HepG2 (cell line): ENCODE data around the gene ASB8. TPM values are rescaled to one million over a fixed set of nuclear protein-coding genes. Genes with fewer than 3 reads are reported as not detected.

Experiments
- ATAC-seq: fragments of 200-7000 bp; cut with Tn5 transposase; 3 replicates; pipeline ENCODE4 v1.9.1; 2020; ENCODE audit warnings: mild to moderate bottlenecking, moderate library complexity
- BruUV-seq: library from RNA; stranded (reverse); fragments of 400-500 nt; replicated peaks from 2 replicates; lab custom pipeline; 2021; lab: Mats Ljungman, UMichigan
- CTCF ChIA-PET: fragments of 300-600 bp; formaldehyde crosslinking; extraction: SDS; loops from one replicate; lab custom pipeline; 2021; ENCODE audit warnings: low total read pairs, inconsistent platforms, low intra/inter-chr PET ratio; lab: Yijun Ruan, JAX
- POLR2A ChIA-PET: fragments of 350-600 bp; sonication (Branson Sonifier 250); formaldehyde crosslinking; loops from one replicate; lab custom pipeline; 2020; ENCODE audit warnings: antibody characterized with exemption, inconsistent platforms; lab: Yijun Ruan, JAX
- DNase-seq: peaks from one replicate; pipeline ENCODE4 v3.0.0-alpha.2; 2015; ENCODE audit warnings: low spot score
- FAIRE-seq: peaks from 3 replicates; lab custom pipeline; 2011; peaks lifted over from hg19 to GRCh38; lab: Jason Lieb, UNC
- H2AFZ ChIP-seq: one replicate; pipeline ENCODE4 v1.6.1; 2011; ENCODE audit warnings: low read length, inconsistent platforms
- H3K27ac ChIP-seq: fragments of 300-600 bp; 3 replicates; pipeline ENCODE4 v1.8.0; 2011; ENCODE audit warnings: mixed run types, mild to moderate bottlenecking, mixed read lengths, low read length, inconsistent platforms; ENCODE audit not compliant: insufficient read depth; ENCODE audit errors: extremely low read length
- H3K27me3 ChIP-seq, 2 experiments: fragments of 200-600 bp in 1 of 2; 2 replicates in 1 of 2; 3 replicates in 1 of 2; pipeline versions ENCODE4 v1.6.0 to v1.8.0; 2011; ENCODE audit warnings: low read length in 2 of 2, mild to moderate bottlenecking in 2 of 2, moderate library complexity in 2 of 2, inconsistent platforms in 1 of 2; ENCODE audit not compliant: insufficient read depth in 2 of 2, control insufficient read depth in 1 of 2
- H3K36me3 ChIP-seq, 2 experiments: fragments of 200-600 bp in 1 of 2; replicated peaks in 1 of 2; 2 replicates in 1 of 2; 3 replicates in 1 of 2; pipeline versions ENCODE4 v1.5.1 to v1.8.0; 2011; ENCODE audit warnings: low read length in 2 of 2, inconsistent platforms in 1 of 2; ENCODE audit not compliant: insufficient read depth in 2 of 2, control insufficient read depth in 1 of 2
- H3K4me1 ChIP-seq: 2 replicates; pipeline ENCODE4 v1.5.1; 2012; ENCODE audit warnings: low read length, inconsistent platforms; ENCODE audit not compliant: insufficient read depth
- H3K4me2 ChIP-seq: 2 replicates; pipeline ENCODE4 v1.6.0; 2011; ENCODE audit warnings: low read depth, low read length, inconsistent platforms
- H3K4me3 ChIP-seq, 3 experiments: fragments of 200-600 bp in 1 of 3; sonication (generic), shearing (Covaris generic) in 1 of 3; replicated peaks in 1 of 3; 2 replicates each; pipeline ENCODE4 v1.5.1; 2011 to 2016; ENCODE audit warnings: low read length in 3 of 3, inconsistent platforms in 2 of 3, low read depth in 2 of 3, mild to moderate bottlenecking in 2 of 3, control low read depth in 1 of 3, mixed read lengths in 1 of 3; ENCODE audit not compliant: insufficient read depth in 1 of 3
- H3K79me2 ChIP-seq: one replicate; pipeline ENCODE4 v1.6.1; 2011; ENCODE audit warnings: low read length, inconsistent platforms; ENCODE audit not compliant: insufficient read depth
- H3K9ac ChIP-seq: 2 replicates; pipeline ENCODE4 v1.6.0; 2011; ENCODE audit warnings: mild to moderate bottlenecking, low read depth, low read length, inconsistent platforms; ENCODE audit not compliant: insufficient read depth
- H3K9me3 ChIP-seq: 2 replicates; pipeline ENCODE4 v1.5.1; 2012; ENCODE audit warnings: mild to moderate bottlenecking, low read length
- H4K20me1 ChIP-seq: 2 replicates; pipeline ENCODE4 v1.6.0; 2011; ENCODE audit warnings: inconsistent platforms, mild to moderate bottlenecking, low read length, moderate library complexity; ENCODE audit not compliant: insufficient read depth
- KAT8 ChIP-seq: IDR thresholded peaks from 2 replicates; pipeline ENCODE4 v1.6.1; 2016; ENCODE audit warnings: missing genetic modification reagents, missing compliant biosample characterization
- NFATC3 ChIP-seq: sonication (generic); formaldehyde crosslinking; IDR thresholded peaks from 2 replicates; pipeline ENCODE4 v1.5.1; 2020; ENCODE audit warnings: mild to moderate bottlenecking, missing genetic modification reagents
- RXRB ChIP-seq: IDR thresholded peaks from 2 replicates; pipeline ENCODE4 v1.6.1; 2016; ENCODE audit warnings: borderline replicate concordance, missing genetic modification reagents, missing compliant biosample characterization
- SIX1 ChIP-seq: sonication (generic); formaldehyde crosslinking; IDR thresholded peaks from 2 replicates; pipeline ENCODE4 v1.4.0; 2020; ENCODE audit warnings: missing genetic modification reagents, borderline replicate concordance
- ZIK1 ChIP-seq: sonication (generic); formaldehyde crosslinking; IDR thresholded peaks from 2 replicates; pipeline ENCODE4 v1.5.0; 2020; ENCODE audit warnings: mild to moderate bottlenecking, low read depth, missing genetic modification reagents, borderline replicate concordance
- ZNF101 ChIP-seq: sonication (generic); formaldehyde crosslinking; IDR thresholded peaks from 2 replicates; pipeline ENCODE4 v1.4.0; 2020; ENCODE audit warnings: mild to moderate bottlenecking, low read depth, missing genetic modification reagents, borderline replicate concordance
- ZNF562 ChIP-seq: sonication (generic); formaldehyde crosslinking; IDR thresholded peaks from 2 replicates; pipeline ENCODE4 v1.8.0; 2022; ENCODE audit warnings: missing genetic modification reagents, borderline replicate concordance
- ZNF878 ChIP-seq: sonication (generic); formaldehyde crosslinking; IDR thresholded peaks from 2 replicates; pipeline ENCODE4 v1.8.1; 2023; ENCODE audit warnings: mild to moderate bottlenecking, missing genetic modification reagents, moderate library complexity
- WGBS: methylation state at CpG from one replicate; pipeline ENCODE4 v1.1.6; 2017; ENCODE audit warnings: low lambda C conversion rate; 5-methylcytosine and 5-hydroxymethylcytosine counted together
- in situ Hi-C: cut with HindIII; loops from 2 replicates; pipeline ENCODE4 v1.10.0; 2017; ENCODE audit warnings: low pct_unique_long_range_greater_than_20kb; ENCODE audit not compliant: extremely low pct_ligation_motif_present
- intact Hi-C: fragments of 100-400 bp; cut with micrococcal nuclease; formaldehyde crosslinking; loops from one replicate; pipeline ENCODE4 v1.10.0; 2022; ENCODE audit not compliant: unreplicated experiment
- polyA plus RNA-seq, 8 experiments: library from polyadenylated mRNA; depleted of rRNA in 3 of 8; stranded (reverse) in 7 of 8; unstranded in 1 of 8; fragments of >200 nt; fragmentation: Illumina TruSeq in 4 of 8; extraction: Trizol in 4 of 8; gene quantifications; 2 replicates each; pipeline versions ENCODE4 v1.2.1 to v1.2.3, GENCODE V29; 2011 to 2016; ENCODE audit warnings: low read depth in 4 of 8, missing spikeins in 1 of 8, mixed read lengths in 1 of 8; ENCODE audit not compliant: insufficient read depth in 1 of 8
- total RNA-seq, 5 experiments: library from RNA; depleted of rRNA; stranded (reverse); fragments of >200 nt; fragmentation: Illumina TruSeq; extraction: Trizol; gene quantifications; 2 replicates each; pipeline ENCODE4 v1.2.3, GENCODE V29; 2016; ENCODE audit warnings: low read depth in 1 of 5
- TF ChIP-seq, protein P1 (sequence below): sonication (generic); formaldehyde crosslinking; IDR thresholded peaks from 2 replicates; pipeline ENCODE4 v1.4.0; 2020; ENCODE audit warnings: missing genetic modification reagents
- TF ChIP-seq, protein P2 (sequence below): sonication (generic); formaldehyde crosslinking; conservative IDR thresholded peaks from 2 replicates; pipeline ENCODE4 v1.8.0; 2022; ENCODE audit warnings: low read depth, missing genetic modification reagents

ASB8 gene
- total and polyA plus RNA-seq, 2 of the 13 experiments (the other 11 are each of a cell fraction or from before 2014, with no cell fraction given), result 14.0 to 15.5 TPM

DNA sequence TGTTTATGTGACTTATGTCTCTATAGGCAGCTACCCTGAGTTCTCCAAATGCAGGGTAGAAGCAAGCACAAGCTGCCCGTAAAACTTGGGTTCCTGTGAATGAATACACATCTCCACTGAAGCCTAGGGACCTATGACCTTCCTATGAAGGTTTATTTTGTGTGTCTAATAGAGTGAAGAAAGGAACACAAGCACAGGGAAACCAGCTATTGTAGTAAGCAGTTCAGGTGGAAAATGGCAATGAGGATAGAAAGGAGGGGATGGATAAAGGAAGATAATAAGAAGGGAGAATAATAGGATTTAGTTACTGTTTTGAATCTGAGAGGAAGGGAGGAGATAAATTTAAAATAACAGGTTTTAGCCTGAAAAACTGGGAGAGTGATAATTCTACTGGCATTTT lies 35.8 kb downstream of the ASB8 start:
- Histone ChIP-seq H3K27me3 (peaks cover 0 to 2% of the 10 kb centered on the region in 2 experiments; a peak in 1 of 5 replicates), H3K27ac (no peak overlapping the region), H3K9ac (no peak overlapping the region)
- POLR2A ChIA-PET, result no interaction called here
- 0% methylated on average over 1 of the region's 1 CpG for WGBS
- no peak for FAIRE-seq
- TF ChIP-seq ZNF101 (no peak), NFATC3 (CRISPR knock-in tag) (no peak), ZNF878 (no peak), ZIK1 (CRISPR knock-in tag) (no peak), KAT8 (CRISPR knock-in tag) (no peak), ZNF562 (CRISPR knock-in tag) (no peak), SIX1 (CRISPR knock-in tag) (no peak), RXRB (CRISPR knock-in tag) (no peak)
- TF ChIP-seq, protein P1, sequence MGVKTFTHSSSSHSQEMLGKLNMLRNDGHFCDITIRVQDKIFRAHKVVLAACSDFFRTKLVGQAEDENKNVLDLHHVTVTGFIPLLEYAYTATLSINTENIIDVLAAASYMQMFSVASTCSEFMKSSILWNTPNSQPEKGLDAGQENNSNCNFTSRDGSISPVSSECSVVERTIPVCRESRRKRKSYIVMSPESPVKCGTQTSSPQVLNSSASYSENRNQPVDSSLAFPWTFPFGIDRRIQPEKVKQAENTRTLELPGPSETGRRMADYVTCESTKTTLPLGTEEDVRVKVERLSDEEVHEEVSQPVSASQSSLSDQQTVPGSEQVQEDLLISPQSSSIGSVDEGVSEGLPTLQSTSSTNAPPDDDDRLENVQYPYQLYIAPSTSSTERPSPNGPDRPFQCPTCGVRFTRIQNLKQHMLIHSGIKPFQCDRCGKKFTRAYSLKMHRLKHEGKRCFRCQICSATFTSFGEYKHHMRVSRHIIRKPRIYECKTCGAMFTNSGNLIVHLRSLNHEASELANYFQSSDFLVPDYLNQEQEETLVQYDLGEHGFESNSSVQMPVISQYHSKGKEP (CRISPR knock-in tag), result no peak
- TF ChIP-seq, protein P2, sequence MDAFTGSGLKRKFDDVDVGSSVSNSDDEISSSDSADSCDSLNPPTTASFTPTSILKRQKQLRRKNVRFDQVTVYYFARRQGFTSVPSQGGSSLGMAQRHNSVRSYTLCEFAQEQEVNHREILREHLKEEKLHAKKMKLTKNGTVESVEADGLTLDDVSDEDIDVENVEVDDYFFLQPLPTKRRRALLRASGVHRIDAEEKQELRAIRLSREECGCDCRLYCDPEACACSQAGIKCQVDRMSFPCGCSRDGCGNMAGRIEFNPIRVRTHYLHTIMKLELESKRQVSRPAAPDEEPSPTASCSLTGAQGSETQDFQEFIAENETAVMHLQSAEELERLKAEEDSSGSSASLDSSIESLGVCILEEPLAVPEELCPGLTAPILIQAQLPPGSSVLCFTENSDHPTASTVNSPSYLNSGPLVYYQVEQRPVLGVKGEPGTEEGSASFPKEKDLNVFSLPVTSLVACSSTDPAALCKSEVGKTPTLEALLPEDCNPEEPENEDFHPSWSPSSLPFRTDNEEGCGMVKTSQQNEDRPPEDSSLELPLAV (CRISPR knock-in tag), result no peak
- TF ChIP-seq, all 625 proteins: peak for 0
- no peak overlapping the region for H2AFZ ChIP-seq
- H3K9me3 ChIP-seq, result no peaks in the 10 kb centered on the region
- DNase-seq (no peak), ATAC-seq (no peak)
- H3K36me3 ChIP-seq, result no peaks in the 10 kb centered on the region
- no peak overlapping the region for H3K4me3 ChIP-seq
- CTCF ChIA-PET, result no interaction called here
- peaks cover 25% of the 10 kb centered on the region for H3K4me1 ChIP-seq
- BruUV-seq, result no TSS peak
- intact Hi-C loops (no loop called here), in situ Hi-C loops (no loop called here)
- H4K20me1 ChIP-seq, result no peaks in the 10 kb centered on the region
- H3K79me2 ChIP-seq, result no peaks in the 10 kb centered on the region
- H3K4me2 ChIP-seq, result no peak overlapping the region
